Tibial nerve (tissue), 4 donors: ENCODE data around the gene ARHGEF19. TPM values are rescaled to one million over a fixed set of nuclear protein-coding genes. Genes with fewer than 3 reads are reported as not detected.
A peak's percentile ranks its signal among the peaks of the same experiment; 100 is the strongest.
"Not testable (repeated sequence)": the region's sequence is repeated elsewhere in the genome, so short reads cannot be mapped to it uniquely, and the experiment has no call there.

Experiments used
- DNase-seq, 2 donors: peaks; one replicate each; pipeline ENCODE4 v3.0.0-alpha.2; 2019; ENCODE audit warnings: low spot score in 2 of 2
- H3K27ac ChIP-seq, 4 donors: fragments of 200-600 bp; sonication (generic) in 3 of 4; one replicate each; pipeline ENCODE4 v1.5.1; 2017 to 2019; ENCODE audit warnings: mild to moderate bottlenecking in 1 of 4
- H3K27me3 ChIP-seq, 2 donors: fragments of 200-600 bp; sonication (generic) in 1 of 2; one replicate each; pipeline versions ENCODE4 v1.5.1 to v1.6.0; 2017 to 2019
- H3K36me3 ChIP-seq, 3 donors: fragments of 200-600 bp; sonication (generic); one replicate each; pipeline ENCODE4 v1.5.1; 2018 to 2019
- H3K4me1 ChIP-seq, 4 donors: fragments of 200-600 bp; sonication (generic) in 3 of 4; one replicate each; pipeline ENCODE4 v1.5.1; 2017 to 2019
- H3K4me3 ChIP-seq, 4 donors: fragments of 200-600 bp; sonication (generic) in 3 of 4; one replicate each; pipeline ENCODE4 v1.5.1; 2017 to 2019; ENCODE audit warnings: mild to moderate bottlenecking in 1 of 4, moderate library complexity in 1 of 4
- H3K9me3 ChIP-seq, 4 donors: fragments of 200-600 bp; sonication (generic) in 3 of 4; one replicate each; pipeline ENCODE4 v1.5.1; 2017 to 2019
- EP300 ChIP-seq, 2 donors: sonication (generic); formaldehyde crosslinking; IDR thresholded peaks; one replicate each; pipeline ENCODE4 v1.6.1; 2017; ENCODE audit warnings: antibody characterized with exemption in 2 of 2, mild to moderate bottlenecking in 1 of 2
- POLR2A ChIP-seq, 2 donors: fragments of 450-650 bp; IDR thresholded peaks; one replicate each; pipeline ENCODE4 v1.6.1; 2017; ENCODE audit warnings: antibody characterized with exemption in 2 of 2, mild to moderate bottlenecking in 2 of 2, moderate library complexity in 2 of 2
- WGBS, 2 donors: methylation state at CpG; one replicate each; pipeline ENCODE4 v1.1.5; 2018; 5-methylcytosine and 5-hydroxymethylcytosine counted together
- total RNA-seq, 4 donors: library from RNA; depleted of rRNA; stranded (reverse); fragments of >200 nt; gene quantifications; one replicate each; pipeline ENCODE4 v1.1.0, GENCODE V29; 2016
- TF ChIP-seq, protein P1 (sequence below), 5 experiments: fragments of 200-600 bp in 3 of 5; fragments of 450-650 bp in 2 of 5; sonication (generic) in 3 of 5; IDR thresholded peaks; one replicate each; pipeline ENCODE4 v1.5.1; 2016 to 2019; ENCODE audit warnings: antibody characterized with exemption in 5 of 5, mild to moderate bottlenecking in 3 of 5, moderate library complexity in 2 of 5

The ARHGEF19 gene
- total RNA-seq, 4 donors from 2014 or later, result 7.8 to 19.3 (median 11.1) TPM

DNA sequence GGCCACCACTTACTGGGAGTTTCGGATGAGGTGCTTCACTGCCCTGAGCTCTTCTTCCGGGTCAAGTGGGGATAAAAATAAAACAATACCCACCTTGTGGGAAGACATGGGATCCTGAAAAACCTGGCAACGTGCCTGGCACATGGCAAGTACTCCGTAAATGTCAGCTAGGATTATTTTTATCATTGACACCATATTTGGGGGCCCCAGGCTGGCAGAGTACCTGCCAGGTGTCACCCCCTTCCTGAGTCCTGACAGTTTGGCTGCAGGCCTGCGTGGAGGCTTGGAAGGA is 47.4 kb downstream of the ARHGEF19 start:
- Histone ChIP-seq H3K4me3 (no peak overlapping the region), H3K36me3 (no peaks in the 10 kb centered on the region), H3K9me3 (no peaks in the 10 kb centered on the region), H3K4me1 (peaks cover 0 to 21% (median 11%) of the 10 kb centered on the region in 4 donors), H3K27me3 (peaks cover 0 to 6% of the 10 kb centered on the region in 2 donors), H3K27ac (no peak overlapping the region)
- DNase-seq, result no peak
- WGBS, 2 donors, result 37 to 58% methylated on average over 5 of the region's 5 CpGs
- TF ChIP-seq POLR2A (IDR thresholded peaks at IDR 0.05), result no peak
- TF ChIP-seq EP300 (IDR thresholded peaks at IDR 0.05), result no peak

DNA sequence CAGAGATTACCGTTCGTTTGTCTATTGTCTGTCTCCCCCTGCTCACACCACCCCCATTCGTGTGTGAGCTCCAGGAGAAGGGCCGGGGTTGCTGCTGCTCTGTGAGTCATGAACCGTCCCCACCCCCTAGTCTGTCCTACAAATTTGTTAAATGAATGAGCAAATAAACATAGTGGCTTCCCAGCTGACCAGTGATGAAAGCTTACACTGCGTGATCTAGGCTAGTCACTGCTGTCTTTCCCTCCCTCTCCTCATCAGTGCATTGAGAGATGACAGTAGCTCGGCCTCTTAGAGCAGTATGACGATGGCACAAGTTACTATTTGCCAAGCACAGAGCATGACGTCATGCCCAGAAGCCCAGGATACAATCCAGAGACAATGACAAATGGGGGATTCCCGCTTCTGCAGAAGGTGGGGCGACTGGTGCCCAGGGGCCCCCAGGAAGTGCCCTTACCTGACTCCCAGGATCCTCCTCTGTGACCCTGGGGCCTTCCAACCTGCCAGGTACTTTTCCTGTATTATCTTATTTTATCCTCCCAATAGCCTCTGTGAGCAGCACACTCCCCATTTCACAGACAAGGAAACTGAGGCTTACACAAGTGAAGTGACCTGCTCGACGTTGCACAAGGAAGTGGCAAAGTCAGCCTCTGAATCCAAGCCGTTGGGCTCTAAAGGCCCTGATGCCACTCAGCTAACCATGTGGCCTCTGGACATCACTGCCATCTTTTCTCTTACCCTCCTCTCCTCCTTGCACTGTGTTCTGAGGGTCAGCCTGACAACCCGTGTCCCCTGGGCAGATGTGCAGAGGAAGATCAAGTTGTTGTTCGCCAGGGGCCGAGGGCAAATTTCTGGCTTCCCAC is 48.0 kb downstream of the ARHGEF19 start:
- H3K36me3 ChIP-seq, result no peaks in the 10 kb centered on the region
- peak overlapping the region in 1 of 4 donors; percentile 29 for H3K27ac ChIP-seq
- no peak for DNase-seq
- H3K4me1 ChIP-seq, result peaks cover 0 to 21% (median 11%) of the 10 kb centered on the region in 4 donors
- TF ChIP-seq, protein P1, sequence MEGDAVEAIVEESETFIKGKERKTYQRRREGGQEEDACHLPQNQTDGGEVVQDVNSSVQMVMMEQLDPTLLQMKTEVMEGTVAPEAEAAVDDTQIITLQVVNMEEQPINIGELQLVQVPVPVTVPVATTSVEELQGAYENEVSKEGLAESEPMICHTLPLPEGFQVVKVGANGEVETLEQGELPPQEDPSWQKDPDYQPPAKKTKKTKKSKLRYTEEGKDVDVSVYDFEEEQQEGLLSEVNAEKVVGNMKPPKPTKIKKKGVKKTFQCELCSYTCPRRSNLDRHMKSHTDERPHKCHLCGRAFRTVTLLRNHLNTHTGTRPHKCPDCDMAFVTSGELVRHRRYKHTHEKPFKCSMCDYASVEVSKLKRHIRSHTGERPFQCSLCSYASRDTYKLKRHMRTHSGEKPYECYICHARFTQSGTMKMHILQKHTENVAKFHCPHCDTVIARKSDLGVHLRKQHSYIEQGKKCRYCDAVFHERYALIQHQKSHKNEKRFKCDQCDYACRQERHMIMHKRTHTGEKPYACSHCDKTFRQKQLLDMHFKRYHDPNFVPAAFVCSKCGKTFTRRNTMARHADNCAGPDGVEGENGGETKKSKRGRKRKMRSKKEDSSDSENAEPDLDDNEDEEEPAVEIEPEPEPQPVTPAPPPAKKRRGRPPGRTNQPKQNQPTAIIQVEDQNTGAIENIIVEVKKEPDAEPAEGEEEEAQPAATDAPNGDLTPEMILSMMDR (IDR thresholded peaks at IDR 0.05), result no peak
- TF ChIP-seq POLR2A (IDR thresholded peaks at IDR 0.05), result no peak
- TF ChIP-seq EP300 (IDR thresholded peaks at IDR 0.05), result no peak
- no peaks in the 10 kb centered on the region for H3K9me3 ChIP-seq
- WGBS, 2 donors, result 49 to 56% methylated on average over 17 of the region's 17 CpGs
- peaks cover 0 to 6% of the 10 kb centered on the region in 2 donors for H3K27me3 ChIP-seq
- no peak overlapping the region for H3K4me3 ChIP-seq

DNA sequence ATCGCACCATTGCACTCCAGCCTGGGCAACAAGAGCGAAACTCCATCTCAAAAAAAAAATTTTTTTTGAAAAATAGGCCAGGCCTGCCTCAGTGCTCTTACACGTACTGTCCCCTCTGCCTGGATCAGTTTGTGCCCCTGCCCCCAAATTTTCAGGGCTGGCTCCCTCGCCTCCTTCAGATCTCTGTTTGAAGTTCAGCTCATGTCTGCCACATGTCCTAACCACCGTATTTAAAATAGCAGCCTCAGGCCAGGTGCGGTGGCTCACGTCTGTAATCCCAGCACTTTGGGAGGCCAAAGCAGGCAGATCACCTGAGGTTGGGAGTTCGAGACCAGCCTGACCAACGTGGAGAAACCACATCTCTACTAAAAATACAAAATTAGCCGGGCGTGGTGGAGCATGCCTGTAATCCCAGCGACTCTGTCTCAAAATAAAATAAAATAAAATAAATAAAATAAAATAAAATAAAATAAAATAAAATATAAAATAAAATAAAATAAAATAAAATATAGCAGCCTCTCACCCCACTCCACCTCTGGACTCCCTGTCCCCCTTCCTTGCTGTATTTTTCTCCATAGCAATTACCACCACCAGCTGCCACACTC is 48.7 kb downstream of the ARHGEF19 start:
- H3K4me1 ChIP-seq, result peaks cover 0 to 21% (median 9%) of the 10 kb centered on the region in 4 donors
- not testable (repeated sequence) for H3K27ac ChIP-seq, H3K36me3 ChIP-seq, H3K27me3 ChIP-seq, H3K9me3 ChIP-seq, DNase-seq, H3K4me3 ChIP-seq
- WGBS, 2 donors, result 93 to 94% methylated on average over 12 of the region's 12 CpGs

DNA sequence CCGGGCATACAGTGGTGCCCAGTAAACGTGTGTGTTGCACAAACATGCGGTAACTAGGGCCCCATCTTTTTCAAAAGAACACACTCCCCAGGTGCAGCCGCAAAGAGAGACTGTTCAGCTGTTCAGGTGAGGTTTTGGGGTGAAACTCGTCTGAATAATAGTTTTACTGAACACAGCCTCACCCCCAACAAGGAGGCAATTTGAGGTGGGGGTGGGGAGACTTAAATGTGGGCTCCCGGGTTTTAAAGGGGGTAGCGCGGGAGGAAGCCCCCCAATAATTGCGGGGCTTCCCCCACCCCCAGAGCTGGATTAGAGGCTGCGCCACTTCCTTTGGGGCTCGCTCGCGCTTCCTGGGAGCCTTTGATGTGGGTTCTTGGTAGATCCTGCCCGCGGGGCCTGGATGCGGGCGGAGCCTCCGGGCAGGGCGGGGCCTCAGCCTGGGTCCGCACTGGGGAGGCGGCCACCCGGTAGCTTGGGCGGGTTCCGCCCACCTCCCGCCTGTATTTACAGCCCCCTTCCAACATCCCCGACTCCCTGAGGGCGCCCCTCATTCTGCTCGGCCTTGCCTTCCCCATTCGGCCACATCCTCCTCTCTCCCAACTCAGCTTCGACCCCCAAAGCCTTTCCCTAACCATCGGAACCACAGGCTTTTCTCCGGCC is 50.2 kb downstream of the ARHGEF19 start:
- TF ChIP-seq EP300 (IDR thresholded peaks at IDR 0.05) (no peak), POLR2A (IDR thresholded peaks at IDR 0.05) (no peak)
- TF ChIP-seq, protein P1 (IDR thresholded peaks at IDR 0.05), result no peak
- Histone ChIP-seq H3K4me1 (peaks cover 0 to 13% (median under 1%) of the 10 kb centered on the region in 4 donors), H3K4me3 (peak overlapping the region in 1 of 4 donors; percentile 14), H3K9me3 (no peaks in the 10 kb centered on the region), H3K36me3 (no peaks in the 10 kb centered on the region), H3K27me3 (no peaks in the 10 kb centered on the region), H3K27ac (no peak overlapping the region)
- WGBS, 2 donors, result 50 to 52% methylated on average over 32 of the region's 32 CpGs
- DNase-seq, result no peak

DNA sequence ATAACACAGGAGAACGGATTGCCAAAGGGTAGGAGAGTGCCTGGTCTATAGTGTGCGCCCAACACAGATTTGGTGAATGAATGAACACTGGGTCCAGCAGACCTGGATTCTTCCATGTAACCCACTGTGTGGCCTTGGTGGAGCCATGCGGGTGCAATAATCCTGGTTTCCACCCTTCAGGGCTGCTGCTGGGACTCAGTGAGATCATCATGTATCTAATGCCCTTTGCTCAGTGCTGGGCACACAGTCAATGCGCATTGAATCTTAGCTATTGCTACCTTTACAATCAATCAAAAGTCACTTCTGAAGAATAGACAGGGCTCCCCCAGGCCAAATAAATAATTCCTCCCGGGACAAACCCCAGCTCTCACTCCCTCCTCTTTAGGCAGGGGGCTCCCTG is 50.7 kb downstream of the ARHGEF19 start:
- H3K36me3 ChIP-seq, result no peaks in the 10 kb centered on the region
- WGBS, 2 donors, result 84 to 89% methylated on average over 5 of the region's 5 CpGs
- H3K27ac ChIP-seq, result no peak overlapping the region
- H3K4me3 ChIP-seq, result no peak overlapping the region
- no peaks in the 10 kb centered on the region for H3K9me3 ChIP-seq
- DNase-seq, result no peak
- H3K27me3 ChIP-seq, result no peaks in the 10 kb centered on the region
- TF ChIP-seq EP300 (IDR thresholded peaks at IDR 0.05) (no peak), POLR2A (IDR thresholded peaks at IDR 0.05) (no peak)
- TF ChIP-seq, protein P1 (IDR thresholded peaks at IDR 0.05), result no peak
- H3K4me1 ChIP-seq, result peaks cover 0 to 15% (median 2%) of the 10 kb centered on the region in 4 donors
